T-helper 1 cell treated with Interleukin-12 subunit alpha and Interleukin-12 subunit beta and Interleukin-4 antibody, amounts not matched to agents 30 ng/mL and 1 ng/mL, for 36 hours (primary cell): ENCODE results near the gene CD63. TPM values are rescaled to one million over a fixed set of nuclear protein-coding genes. Genes with fewer than 3 reads are reported as not detected.
"Not testable (repeated sequence)": the region's sequence is repeated elsewhere in the genome, so short reads cannot be mapped to it uniquely, and the experiment has no call there.

Experiments used
- intact Hi-C: fragments of 100-400 bp; cut with micrococcal nuclease; formaldehyde crosslinking; loops from one replicate; pipeline ENCODE4 v1.15.1; 2024
- total RNA-seq: library from RNA; stranded (reverse); gene quantifications from 2 replicates; pipeline ENCODE4 v1.2.3, GENCODE V29; 2022

The CD63 gene, protein sequence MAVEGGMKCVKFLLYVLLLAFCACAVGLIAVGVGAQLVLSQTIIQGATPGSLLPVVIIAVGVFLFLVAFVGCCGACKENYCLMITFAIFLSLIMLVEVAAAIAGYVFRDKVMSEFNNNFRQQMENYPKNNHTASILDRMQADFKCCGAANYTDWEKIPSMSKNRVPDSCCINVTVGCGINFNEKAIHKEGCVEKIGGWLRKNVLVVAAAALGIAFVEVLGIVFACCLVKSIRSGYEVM
- total RNA-seq, result 164 and 172 TPM in 2 replicates

DNA sequence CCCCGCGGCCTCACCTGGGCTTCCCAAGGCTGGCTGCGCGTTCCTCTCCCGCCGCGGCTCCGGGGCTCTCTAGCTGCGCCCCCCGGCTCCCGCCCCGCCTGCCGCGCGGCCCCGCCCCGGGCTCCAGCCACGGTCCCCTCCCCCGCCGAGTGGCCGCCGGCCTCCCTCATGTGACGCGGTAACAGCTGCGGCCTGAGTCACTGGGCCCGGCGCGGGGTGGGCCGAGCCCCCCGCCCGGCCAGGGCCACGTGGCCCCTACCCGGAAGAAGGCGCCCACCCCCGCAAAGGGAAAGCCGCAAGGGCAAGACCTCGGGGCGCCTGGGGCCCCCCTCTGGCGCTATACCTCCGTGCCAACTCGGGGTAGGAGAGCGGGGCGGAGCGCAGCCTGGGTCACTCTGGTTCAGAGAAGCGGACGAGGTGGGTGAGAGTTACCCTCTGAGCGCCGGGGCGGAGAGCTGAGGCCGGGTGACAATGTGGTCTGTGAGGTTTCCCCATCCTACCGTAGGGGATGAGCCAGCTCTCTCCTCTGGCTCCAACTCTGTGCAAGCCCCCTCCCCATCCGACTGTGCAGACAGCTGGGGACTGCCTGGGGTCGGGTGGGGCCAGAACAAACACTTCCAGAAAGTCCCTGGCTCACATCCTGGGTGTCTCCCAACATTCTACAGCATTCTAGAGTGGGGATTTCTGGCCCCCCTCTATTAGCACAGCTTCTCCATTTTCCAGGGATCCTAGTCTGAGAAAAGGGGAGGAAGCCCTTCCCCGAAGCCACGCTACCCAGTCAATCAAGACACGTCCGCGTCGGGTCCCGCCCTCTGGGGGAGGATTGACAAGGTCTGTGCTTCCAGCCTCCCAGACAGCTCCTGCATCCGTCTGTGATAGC is at the start of gene CD63:
CD63 (minus strand) TSS at position 71 of the 880 bp plus-strand sequence. CDS start 668 bp downstream, outside the sequence.
- intact Hi-C loops, result loop anchor here (1.0 to 2.0 kb wide), 3 partner anchors 9 to 540 kb away; partner anchors contain the start of gene BLOC1S1

DNA sequence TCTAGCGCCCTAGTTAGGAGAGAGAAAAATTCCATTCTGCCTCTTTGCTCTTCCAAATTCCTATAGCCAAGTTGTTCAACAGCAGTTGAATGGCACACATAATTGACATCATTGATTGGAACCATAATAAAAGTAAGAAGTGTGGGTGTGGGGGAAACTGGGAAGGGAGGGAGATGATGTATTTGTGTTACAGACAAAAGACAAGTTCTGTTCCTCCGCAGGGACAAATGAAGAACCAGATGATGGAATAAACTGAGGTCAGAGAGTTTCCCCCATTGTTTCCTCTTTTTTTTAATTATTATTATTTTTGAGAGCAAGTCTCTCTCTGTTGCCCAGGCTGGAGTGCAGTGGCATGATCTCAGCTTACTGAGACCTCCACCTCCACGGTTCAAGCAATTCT is 49.0 kb upstream of the CD63 start:
- intact Hi-C loops, result no loop called here

DNA sequence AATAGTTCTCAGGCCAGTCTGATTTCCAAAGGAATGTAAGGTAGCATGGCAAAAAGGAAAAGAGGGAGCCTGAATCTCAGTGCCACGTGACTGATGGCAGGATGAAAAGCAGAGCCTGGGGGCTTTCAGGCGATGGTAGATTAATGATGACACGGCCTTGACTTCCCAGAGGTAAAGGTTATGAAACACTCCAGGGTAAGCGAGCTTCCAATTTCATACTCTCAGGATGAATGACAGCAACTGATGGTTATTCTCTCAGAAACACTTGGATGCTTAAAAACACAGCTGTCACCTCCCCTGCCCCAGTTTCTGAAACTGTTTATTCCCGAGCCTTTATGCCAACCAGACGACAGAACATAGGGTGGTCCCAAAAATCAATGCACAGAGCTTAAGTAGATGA is 42.9 kb upstream of the CD63 start:
- intact Hi-C loops, result no loop called here

DNA sequence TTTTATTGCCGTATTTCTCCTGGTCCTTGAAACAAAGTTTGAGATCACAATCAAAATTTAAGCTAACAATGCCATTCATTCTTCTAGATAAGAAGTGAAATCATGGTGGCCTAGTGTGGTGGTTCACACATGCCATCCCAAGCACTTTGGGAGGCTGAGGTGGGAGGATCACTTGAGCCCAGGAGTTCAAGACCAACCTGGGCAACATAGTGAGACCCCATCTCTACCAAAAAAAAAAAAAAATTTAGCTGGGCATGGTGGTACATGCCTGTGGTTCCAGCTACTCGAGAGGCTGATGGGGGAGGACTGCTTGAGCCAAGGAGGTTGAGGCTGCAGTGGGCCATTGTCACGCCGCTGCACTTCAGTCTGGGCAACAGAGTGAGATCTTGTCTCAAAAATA is 38.3 kb upstream of the CD63 start:
- intact Hi-C loops, result no loop called here

DNA sequence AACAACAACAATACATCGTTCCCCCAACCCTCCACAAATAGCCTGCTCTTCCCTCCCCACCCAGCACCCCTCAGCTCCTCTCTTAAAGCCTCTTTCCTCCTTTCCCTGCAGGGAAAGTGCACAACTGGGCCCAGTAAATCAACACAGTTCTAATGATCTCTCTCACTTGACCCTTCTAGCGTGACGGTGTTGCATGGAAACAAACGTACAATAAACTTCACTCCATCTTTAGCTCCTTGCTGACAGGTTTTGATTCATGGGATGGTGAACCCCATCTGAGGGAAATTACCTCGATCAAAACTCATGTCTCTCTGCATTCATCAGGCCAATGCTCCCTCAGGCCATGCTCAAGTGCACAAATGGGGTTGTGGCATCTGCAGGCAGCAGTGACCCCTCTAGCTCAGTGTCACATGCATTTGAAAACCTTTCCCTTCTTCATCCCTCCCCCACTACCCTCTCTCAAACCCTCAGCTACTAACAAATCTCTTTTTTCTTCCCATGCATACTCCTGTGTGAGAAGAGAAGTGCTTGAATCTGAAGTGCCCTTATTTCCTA is 37.0 kb upstream of the CD63 start:
- intact Hi-C loops, result no loop called here

DNA sequence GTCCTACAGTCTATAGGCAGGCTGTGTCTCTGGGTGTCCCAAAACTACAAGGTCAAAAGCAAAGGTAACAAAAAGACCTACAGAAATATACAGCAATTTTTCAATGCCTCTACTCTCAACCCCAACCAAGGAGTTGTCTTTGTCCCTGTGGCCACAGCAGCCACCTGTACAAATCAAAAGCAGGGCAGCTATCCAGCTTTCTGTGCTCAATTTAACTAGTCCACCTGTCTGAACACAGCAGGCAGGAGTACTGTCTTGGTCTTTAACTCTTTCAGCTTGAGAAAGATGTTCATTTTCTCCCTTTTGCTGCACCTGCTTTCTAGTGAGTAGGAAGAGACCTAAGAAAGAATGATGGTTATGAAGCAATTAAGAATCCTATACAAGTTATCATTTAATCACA is 33.8 kb upstream of the CD63 start:
- intact Hi-C loops, result no loop called here

DNA sequence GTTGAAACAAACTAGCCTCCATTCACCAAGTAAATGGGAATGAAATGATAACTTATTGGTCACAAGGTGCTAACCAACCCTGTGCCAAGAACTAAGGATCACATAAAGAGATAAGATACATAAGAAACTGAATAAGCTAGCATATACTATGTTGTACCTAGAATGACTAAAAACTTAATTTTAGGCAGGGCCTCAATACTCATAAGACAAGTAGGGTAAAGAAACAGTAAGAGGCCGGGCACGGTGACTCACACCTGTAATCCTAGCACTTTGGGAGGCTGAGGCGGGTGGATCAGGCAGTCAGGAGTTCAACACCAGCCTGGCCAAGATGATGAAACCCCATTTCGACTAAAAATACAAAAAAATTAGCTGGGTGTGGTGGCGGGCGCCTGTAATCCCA is 31.9 kb upstream of the CD63 start:
- intact Hi-C loops, result no loop called here

DNA sequence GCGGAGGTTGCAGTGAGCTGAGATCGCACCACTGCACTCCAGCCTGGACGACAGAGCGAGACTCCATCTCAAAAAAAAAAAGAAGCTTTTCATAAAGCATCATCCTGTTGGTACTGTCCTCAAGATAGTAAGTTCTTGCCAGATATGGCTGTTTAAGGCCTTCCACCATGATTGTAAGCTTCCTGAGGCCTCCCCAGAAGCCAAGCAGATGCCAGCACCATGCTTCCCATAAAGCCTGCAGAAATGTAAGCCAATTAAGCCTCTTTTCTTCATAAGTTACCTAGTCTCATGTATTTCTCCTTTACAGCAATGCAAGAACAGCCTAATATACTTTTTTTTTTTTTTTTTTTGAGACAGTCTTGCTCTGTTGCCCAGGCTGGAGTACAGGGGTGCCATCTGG is 29.8 kb upstream of the CD63 start:
- intact Hi-C loops, result not testable (repeated sequence)

DNA sequence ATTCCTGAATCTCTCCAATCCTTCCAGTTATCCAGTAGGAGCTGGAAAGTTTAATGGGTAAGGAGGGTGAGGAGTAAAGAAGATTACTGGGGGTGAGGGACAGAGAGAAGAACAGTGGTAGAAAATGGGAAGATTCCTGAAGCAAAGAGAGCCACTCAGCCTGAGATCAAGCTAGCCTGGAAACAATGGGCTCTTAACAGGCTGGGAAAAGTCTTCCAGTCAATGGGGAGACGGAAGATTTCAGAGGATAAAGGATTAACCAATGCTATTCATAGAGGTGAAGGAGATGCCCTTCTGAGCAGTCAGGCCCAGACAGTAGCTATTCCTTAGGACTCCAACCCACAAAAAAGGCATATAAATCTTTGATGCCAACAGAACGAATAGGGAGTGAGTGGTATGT is 28.9 kb upstream of the CD63 start:
- intact Hi-C loops, result no loop called here

DNA sequence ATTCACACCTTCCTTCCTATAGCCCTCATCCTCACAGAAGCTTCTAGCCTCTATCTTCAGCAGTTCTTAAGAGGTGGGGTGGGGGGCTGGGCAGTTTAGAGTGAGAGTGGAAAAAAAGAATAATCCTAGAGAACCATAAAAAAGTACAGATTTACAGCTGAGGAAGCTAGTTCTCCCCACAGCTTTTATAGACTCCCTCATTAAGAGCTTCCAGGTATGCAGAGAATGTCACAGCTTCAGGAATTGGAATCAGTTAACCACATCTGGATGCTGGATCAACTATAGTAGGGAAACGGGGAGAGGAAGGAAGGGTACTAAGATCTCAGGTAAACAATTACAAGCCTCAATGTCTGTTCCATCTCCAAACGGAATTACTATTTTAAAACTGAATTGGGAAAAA is 26.4 kb upstream of the CD63 start:
- intact Hi-C loops, result no loop called here

DNA sequence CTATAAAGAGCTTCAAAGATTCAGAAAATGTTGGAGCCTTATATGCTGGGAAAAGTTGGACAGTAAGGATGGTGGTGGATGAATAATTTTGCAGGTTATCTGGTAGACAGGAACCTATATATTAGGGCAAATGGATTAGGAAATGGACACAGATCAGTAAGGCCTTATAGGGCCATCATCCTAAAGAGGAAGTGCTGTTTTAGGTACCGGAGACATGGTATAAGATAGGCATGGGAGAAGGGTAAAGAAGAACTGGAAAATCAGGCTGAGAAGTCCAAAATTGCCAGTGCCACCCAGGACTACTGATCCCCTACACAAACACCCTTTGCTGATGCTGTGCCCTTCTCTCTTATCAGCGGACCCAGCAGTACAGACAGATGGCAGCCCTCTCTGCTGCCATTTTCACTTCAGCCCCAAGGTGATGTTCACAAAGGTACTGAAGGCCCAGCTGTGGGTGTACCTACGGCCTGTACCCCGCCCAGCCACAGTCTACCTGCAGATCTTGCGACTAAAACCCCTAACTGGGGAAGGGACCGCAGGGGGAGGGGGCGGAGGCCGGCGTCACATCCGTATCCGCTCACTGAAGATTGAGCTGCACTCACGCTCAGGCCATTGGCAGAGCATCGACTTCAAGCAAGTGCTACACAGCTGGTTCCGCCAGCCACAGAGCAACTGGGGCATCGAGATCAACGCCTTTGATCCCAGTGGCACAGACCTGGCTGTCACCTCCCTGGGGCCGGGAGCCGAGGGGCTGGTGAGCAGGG is 19.6 kb upstream of the CD63 start:
- intact Hi-C loops, result no loop called here

DNA sequence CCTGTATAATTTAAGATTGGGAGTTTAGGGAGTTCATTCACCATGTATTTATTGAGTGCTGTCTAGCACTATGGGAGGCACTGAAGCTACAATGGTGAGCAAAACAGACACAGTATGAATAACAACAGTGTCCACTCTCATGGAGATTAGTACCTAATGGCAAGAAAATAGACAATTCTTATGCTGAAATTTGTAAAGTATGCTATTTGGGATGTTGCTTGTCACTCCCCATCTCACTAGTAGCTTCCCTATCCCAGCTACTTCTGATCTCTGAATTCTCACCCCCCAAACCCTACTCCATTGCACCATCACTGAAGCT is 18.1 kb upstream of the CD63 start:
- intact Hi-C loops, result no loop called here

DNA sequence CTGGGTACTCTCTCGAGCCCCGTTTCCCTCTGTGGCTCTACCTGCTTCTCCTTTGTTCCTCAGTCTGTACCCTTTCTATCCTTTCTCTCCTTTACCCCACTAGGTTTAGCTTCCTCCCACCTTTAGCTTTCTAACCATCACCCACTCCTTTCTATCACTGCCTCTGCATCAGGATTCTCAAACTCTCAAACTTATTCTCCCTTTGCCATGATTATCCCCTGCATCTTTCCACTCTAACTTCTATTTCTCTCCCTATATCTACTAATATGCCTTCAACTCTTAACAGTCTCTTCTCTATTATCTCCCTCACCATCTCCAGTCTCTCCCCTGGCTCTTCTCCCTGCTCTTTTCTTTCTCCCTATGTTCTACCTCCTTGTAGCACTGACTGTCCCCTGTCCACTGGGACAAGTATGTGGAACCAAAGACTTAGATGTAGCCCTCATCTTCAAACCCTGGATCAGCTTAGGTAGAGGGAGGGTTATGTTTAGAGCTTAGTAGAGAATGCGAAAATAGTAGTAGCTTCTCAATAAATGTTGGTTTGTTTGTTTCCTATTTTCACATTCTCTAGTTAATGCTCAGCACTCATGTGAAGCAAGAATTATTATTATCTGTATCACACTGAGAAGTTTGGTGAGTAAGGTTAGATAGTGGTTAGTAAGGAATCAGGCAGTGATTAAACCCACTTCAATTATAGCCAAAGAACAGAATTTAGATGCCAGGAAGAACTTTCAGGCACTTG is 17.5 kb upstream of the CD63 start:
- intact Hi-C loops, result no loop called here

DNA sequence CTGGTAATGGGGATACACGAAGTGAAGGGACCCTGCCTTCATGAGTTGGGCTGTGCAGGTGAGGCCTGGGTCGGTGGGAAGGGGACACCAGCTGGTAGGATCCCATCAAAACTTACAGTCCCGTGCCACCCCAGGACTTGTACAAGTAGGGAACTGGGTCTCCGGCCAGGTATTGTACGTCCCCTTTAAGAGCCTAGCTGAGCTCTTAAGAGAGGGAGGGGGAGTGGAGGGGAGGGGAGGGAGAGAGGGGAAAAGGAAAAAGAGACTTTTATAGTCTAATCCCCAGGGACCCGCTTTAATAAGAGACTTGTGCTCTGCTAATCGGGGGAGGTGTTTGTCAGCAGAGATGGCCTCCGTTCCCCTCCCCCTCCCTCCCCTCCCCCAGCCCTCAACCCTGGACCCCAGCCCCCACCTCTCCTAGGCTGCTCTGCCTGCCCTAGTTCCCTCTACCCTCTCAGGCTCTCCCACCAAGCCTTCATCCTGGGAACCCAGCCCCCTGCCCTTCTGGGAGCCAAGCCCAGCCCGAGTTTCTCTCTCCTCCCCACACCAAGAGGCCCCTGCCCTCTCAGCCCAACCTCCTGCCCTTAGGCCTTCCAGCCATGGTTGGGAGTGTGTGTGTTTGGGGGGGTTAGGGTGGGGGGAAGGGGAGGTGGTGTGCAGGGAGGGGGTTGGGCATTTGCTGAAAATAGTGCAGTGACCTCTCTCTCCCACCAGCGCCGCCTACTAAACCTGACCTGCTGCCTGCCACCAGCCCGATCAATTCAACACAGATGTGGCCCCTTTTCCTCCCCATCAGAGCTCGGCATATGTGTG is 16.8 kb upstream of the CD63 start:
- intact Hi-C loops, result no loop called here

DNA sequence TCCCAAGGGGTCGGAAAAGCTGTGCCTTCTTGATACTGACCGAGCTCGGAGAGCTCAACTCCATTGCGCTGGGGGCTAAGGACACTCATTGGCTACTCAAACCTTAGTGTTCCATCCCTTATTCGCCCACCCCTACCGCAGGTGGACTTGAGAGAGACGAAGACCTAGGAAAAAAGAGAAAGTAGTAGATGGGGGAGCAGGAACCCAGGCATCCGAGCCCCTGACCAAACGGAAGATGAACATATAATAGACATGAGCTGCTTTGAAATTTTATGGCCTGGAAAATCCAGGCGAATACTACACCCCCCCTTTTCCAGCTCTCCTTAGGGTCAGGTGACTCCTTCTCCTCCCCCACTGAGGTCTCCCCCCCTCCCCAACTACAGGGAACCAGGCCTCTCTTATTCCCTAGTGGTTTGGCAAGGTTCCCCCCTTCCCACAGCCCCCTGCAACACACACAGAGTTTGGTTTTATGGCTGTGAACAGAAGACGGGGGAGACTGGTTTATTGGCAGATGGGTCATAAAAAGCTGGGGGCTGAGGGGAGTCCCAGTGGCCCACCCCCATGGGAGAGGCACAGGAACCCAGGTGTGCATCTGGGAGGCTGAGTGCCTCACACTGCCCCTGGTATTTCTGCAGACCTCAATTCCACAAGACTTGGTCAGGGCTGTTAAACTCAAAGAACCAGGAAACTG is 15.7 kb upstream of the CD63 start:
- intact Hi-C loops, result no loop called here

DNA sequence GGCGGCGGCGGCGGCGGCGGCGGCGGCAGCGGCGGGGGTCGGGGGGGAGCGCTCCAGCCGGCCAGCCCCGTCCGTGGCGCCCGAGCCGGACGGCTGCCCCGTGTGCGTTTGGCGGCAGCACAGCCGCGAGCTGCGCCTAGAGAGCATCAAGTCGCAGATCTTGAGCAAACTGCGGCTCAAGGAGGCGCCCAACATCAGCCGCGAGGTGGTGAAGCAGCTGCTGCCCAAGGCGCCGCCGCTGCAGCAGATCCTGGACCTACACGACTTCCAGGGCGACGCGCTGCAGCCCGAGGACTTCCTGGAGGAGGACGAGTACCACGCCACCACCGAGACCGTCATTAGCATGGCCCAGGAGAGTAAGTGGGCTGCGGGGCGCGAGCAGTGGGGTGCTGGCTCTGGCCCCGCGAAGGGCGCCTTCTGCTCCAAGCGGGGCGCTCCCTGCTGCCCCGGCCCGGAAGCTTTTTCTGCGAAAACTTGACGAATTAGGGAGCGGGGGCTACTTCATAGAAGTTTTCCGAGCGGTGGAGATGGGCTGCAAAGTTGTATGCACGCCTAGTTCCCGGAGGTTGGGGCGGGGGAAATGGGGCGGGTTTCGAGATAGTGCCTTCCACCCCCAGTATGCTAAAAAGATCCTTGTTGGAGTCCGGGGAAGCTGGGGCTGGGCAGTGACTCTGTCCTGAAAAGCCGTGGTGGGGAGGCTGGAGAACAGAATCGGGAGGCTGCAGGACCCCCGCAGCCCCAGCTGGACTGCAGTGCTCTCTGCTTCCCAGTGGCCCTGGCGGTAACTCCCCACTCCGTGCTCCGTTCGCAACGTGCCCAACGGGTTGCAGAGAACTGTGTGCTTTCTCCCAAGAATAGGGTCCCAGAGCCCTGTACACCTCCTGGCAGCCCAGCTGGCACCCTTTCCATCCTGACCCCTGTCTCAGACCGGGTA is 14.9 kb upstream of the CD63 start:
- intact Hi-C loops, result loop anchor here (1.0 to 2.0 kb wide), 3 partner anchors 74 to 725 kb away; partner anchors contain the start of genes PA2G4, SARNP and SPRYD4

DNA sequence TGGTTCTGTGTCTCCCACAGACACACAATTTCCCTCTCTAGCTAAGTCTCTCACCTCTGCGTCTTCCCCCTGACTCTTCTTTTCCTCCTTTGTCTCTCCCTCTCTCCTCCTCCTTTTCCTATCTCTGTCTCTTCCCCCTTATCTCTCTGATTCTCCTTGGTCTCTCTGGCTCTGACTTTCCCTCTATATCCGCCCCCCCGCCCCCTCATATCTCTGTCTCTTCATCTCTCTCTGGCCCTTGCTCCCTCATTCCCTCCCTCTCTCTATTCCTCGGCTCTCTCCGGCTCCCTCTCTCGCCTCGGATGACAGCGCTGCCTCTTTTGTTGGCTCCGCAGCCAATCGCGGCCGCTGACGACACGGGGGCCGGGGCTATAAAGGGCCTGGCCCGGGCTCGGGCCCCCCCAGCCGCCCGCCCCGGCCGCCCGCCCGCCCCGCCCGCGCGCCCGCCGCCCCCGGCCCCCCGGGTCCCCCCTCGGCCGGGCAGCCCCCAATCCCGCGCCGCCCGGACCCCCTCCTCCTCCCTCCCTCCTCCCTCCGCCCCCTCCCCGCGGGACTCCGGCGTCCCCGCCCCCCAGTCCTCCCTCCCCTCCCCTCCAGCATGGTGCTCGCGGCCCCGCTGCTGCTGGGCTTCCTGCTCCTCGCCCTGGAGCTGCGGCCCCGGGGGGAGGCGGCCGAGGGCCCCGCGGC is 14.1 kb upstream of the CD63 start, which contains the start of gene GDF11:
GDF11 (plus strand) TSS at position 404 of the 687 bp plus-strand sequence; CDS start at position 599, 195 bp downstream.
- intact Hi-C loops, result loop anchor here (1.0 to 2.0 kb wide), 3 partner anchors 74 to 726 kb away; partner anchors contain the start of genes PA2G4, SARNP and SPRYD4
